Adipose tissue (tissue), 3 donors: ENCODE measurements around the gene TMEM120A. TPM values are rescaled to one million over a fixed set of nuclear protein-coding genes. Genes with fewer than 3 reads are reported as not detected.
A peak's percentile ranks its signal among the peaks of the same experiment; 100 is the strongest.

ENCODE experiments used
- H3K27ac ChIP-seq: one replicate; pipeline ENCODE4 v1.5.1; 2013; ENCODE audit warnings: low read depth, low read length
- WGBS, 3 donors: extraction: QIAGEN DNeasy Blood & Tissue Kit; methylation state at CpG; one replicate each; pipeline ENCODE4 v1.1.7; 2013; 5-methylcytosine and 5-hydroxymethylcytosine counted together
- polyA plus RNA-seq, 3 donors: library from polyadenylated mRNA; stranded (reverse); fragments of 200-250 nt; gene quantifications; one replicate each; pipeline ENCODE4 v1.2.3, GENCODE V29; 2013
- donor health status: healthy with polysubstance abuse.
- donor health status: Bipolar disorder and iron deficiency.
- donor health status: healthy.

TMEM120A gene
- polyA plus RNA-seq, 3 donors: 62.5 to 257 (median 117) TPM

DNA sequence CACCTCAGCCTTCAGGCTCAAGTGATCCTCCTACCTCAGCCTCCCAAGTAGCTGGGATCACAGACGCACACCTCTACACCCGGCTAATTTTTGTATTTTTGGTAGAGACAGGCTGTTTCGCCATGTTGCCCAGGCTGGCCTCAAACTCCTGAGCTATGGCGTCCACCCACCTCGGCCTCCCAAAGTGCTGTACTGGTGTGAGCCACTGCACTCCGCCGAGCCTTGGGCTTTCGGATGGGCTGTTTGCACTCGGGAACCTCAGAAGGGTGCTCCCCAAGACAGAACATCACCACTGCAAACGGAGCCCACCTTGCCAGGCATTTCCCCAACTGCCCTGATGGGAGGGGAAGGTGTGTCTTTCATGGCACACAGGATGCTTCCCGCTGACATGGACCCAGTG, 27.3 kb downstream of the TMEM120A start:
- no peak overlapping the region for H3K27ac ChIP-seq
- 83 to 92% (median 87%) methylated on average over 11 of the region's 11 CpGs for WGBS, 3 donors

DNA sequence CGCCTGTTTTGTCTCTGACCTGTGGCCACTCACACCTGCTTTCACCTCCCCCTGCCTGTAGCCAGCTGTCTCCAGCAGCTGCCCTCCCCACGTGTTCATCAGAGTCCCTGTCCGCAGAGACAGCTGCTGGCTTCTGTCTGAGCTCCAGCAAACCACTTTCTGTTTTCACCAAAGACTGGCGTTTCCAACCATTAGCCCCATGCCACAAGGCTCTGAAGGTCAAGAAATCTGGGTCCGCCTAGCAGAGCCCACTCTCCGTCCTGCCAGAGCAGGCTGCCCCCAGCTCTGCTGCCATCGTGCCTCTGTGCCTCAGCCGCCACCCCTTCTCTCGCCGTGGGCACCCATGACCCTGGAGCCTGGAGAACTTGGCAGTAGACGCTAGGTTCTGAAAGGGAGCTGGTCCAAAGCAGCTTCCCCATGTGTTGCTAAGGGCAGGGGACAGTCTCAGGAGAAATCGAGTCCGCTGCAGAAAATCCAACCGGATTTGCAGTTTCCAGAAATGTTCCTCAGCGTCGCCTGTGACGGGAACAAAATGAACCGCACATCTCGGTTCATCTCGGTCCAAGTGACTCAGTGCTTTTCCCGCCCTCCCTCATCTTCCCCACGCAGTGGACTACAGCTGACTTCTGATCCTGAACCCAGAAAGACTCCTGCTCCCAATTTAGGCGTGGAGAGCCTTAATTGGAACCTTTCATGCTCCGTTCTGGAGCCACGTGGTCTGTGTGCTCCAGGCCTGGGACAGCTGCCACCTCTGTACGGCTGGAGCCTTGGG, 28.0 kb downstream of the TMEM120A start:
- 50 to 72% (median 64%) methylated on average over 26 of the region's 26 CpGs for WGBS, 3 donors
- H3K27ac ChIP-seq: peak overlapping the region; percentile 19

DNA sequence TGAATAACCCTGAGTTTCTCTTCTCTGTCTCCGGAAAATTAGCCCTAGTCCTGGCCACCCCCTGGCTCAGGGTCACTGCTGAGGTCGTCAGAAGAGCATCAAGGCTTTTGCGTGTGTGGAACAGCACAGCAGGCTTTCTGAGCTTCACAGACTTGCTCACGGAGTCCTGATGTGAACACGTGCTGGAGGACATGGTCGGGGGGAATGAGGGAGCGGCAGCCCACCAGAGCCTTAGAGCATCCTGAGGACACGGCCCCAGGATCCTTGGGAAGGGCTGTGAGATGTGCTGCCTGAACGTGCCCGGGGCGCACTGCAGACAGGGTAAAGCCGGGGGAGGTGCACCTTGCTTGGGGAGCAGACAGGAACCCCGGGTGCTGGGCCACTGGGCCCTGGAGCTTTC, 28.8 kb downstream of the TMEM120A start:
- 77 to 87% (median 80%) methylated on average over 13 of the region's 13 CpGs for WGBS, 3 donors
- peak overlapping the region; percentile 34 for H3K27ac ChIP-seq

GRCh38 chr7:75963381-75963995, 30.9 kb downstream of the TMEM120A start:
- no peak overlapping the region for H3K27ac ChIP-seq
- WGBS, 3 donors: 61 to 81% (median 72%) methylated on average over 9 of the region's 9 CpGs

DNA sequence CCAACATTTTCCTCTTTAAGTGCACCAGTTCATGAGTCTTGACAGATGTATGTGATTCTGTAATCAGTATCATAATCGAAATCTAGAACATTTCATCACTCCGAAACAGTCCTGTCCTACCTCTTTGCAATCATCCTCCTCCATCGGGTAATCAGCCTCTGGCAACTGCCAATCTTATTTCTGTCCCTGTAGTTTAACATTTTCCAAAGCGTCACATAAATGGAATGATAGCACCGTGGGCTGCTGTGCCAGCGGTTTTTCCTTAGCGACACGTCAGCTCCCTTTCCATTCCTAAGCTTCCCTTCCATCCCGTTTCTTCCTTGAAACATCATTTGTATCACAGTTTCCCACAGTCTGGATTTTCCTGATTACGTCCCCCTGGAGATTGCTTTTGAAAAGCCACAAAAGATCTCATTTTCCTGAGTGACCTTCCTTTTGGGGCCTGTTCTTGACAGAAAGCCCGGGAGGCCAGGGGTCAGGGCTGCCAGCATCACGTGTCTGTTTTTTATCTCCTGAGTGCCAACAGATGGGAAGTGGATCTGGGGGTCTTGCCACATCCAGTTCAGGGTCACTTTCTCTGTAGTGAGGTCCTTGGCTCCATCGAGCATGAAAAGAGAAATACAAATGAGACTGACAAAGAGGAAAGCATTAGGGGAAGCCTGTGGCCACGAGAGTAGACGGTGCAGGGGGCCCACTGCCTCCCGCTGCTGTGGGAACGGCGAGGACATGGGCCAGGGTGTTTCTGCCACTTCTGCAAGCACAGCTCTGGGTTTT, 31.6 kb downstream of the TMEM120A start:
- WGBS, 3 donors: 30 to 50% (median 36%) methylated on average over 18 of the region's 18 CpGs
- H3K27ac ChIP-seq: no peak overlapping the region

DNA sequence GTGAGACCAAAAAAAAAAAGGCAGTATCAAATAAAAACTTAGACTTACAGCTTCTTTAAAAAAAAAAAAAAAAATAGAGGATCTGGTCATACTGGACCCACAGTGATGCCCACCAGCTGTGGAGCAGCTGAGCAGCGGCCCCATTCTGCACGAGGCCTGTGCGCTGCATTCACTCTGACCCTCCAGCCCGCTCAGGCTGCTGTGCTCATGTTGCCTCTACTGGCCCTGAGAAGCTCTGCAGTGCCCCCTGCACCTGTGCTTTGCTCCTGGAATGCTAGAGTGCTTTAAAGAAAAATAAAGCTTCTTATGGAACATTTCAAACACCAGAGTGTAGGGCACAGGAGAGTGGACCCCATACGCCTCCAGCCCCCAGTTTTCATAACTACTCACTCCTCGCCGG, 33.2 kb downstream of the TMEM120A start:
- 90 to 97% (median 95%) methylated on average over 7 of the region's 7 CpGs for WGBS, 3 donors
- no peak overlapping the region for H3K27ac ChIP-seq

GRCh38 chr7:75960372-75960771, 34.0 kb downstream of the TMEM120A start:
- 96 to 98% (median 97%) methylated on average over 6 of the region's 6 CpGs for WGBS, 3 donors
- H3K27ac ChIP-seq: no peak overlapping the region

GRCh38 chr7:75958802-75959543, 35.4 kb downstream of the TMEM120A start:
- H3K27ac ChIP-seq: no peak overlapping the region
- 86 to 95% (median 92%) methylated on average over 9 of the region's 9 CpGs for WGBS, 3 donors

- H3K27ac ChIP-seq: no peak overlapping the region
- 74 to 82% (median 82%) methylated on average over 16 of the region's 16 CpGs for WGBS, 3 donors
These were observed 37.2 kb downstream of the TMEM120A start for GRCh38 chr7:75957021-75957736.

GRCh38 chr7:75955331-75955955, 39.0 kb downstream of the TMEM120A start:
- 94 to 97% (median 95%) methylated on average over 12 of the region's 12 CpGs for WGBS, 3 donors
- H3K27ac ChIP-seq: no peak overlapping the region

GRCh38 chr7:75953931-75954330, 40.5 kb downstream of the TMEM120A start:
- WGBS, 3 donors: 74 to 94% (median 77%) methylated on average over 11 of the region's 11 CpGs
- peak overlapping the region; percentile 29 for H3K27ac ChIP-seq

GRCh38 chr7:75953431-75953830, 41.0 kb downstream of the TMEM120A start:
- H3K27ac ChIP-seq: peak overlapping the region; percentile 29
- 73 to 97% (median 86%) methylated on average over 7 of the region's 7 CpGs for WGBS, 3 donors

GRCh38 chr7:75951506-75951905, 42.9 kb downstream of the TMEM120A start:
- WGBS, 3 donors: 46 to 71% (median 61%) methylated on average over 5 of the region's 5 CpGs
- no peak overlapping the region for H3K27ac ChIP-seq

GRCh38 chr7:75950111-75950681, 44.2 kb downstream of the TMEM120A start:
- 52 to 73% (median 69%) methylated on average over 15 of the region's 15 CpGs for WGBS, 3 donors

DNA sequence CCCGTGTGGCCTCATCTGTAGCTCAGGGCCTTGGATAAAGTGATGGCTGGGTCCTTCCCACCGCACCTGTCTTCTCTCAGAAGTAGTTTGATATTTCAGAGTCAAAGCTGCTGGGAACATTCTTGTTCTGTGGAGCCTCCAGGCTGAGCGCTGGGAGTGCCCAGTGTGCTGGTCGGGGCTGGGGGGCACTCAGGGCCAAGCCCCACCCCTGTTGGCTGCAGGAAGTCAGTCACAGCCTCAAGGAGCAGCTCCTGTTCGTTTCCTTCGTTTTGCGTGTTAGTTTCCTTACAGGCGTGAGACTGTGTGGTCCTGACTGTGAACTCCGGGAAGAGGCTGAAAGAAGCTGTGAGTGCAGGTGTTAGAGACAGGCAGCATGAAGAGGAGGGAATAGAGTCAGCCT, 46.2 kb downstream of the TMEM120A start:
- WGBS, 3 donors: 68 to 77% (median 72%) methylated on average over 9 of the region's 9 CpGs
- no peak overlapping the region for H3K27ac ChIP-seq

More at GRCh38 chr7:75950111-75950681, 44.2 kb downstream of the TMEM120A start:
- H3K27ac ChIP-seq: no peak overlapping the region

- 79 to 84% (median 81%) methylated on average over 8 of the region's 8 CpGs for WGBS, 3 donors
- peak overlapping the region; percentile 59 for H3K27ac ChIP-seq
These were observed 48.1 kb downstream of the TMEM120A start for GRCh38 chr7:75946207-75946855.
